Right atrium auricular region (tissue), 2 donors: ENCODE results near the gene MATCAP1. TPM values are rescaled to one million over a fixed set of nuclear protein-coding genes. Genes with fewer than 3 reads are reported as not detected.

ENCODE experiments used
- DNase-seq: peaks from one replicate; pipeline ENCODE4 v3.0.0-alpha.2; 2019; ENCODE audit warnings: low spot score
- H3K27ac ChIP-seq, 2 donors: fragments of 200-600 bp; sonication (generic); 1 replicate in 1 of 2; 2 replicates in 1 of 2; pipeline ENCODE4 v1.5.1; 2016 to 2019
- H3K27me3 ChIP-seq, 2 donors: fragments of 200-600 bp; sonication (generic); one replicate each; pipeline versions ENCODE4 v1.5.1 to v1.6.0; 2017 to 2019
- H3K36me3 ChIP-seq: fragments of 200-600 bp; sonication (generic); one replicate; pipeline ENCODE4 v1.5.1; 2016
- H3K4me1 ChIP-seq, 2 donors: fragments of 200-600 bp; sonication (generic); one replicate each; pipeline versions ENCODE4 v1.5.1 to v1.6.0; 2017 to 2019
- H3K4me3 ChIP-seq, 2 donors: fragments of 200-600 bp; sonication (generic); 1 replicate in 1 of 2; 2 replicates in 1 of 2; pipeline ENCODE4 v1.5.1; 2017 to 2019; ENCODE audit warnings: mild to moderate bottlenecking in 1 of 2, moderate library complexity in 1 of 2
- H3K9me3 ChIP-seq, 2 donors: fragments of 200-600 bp; sonication (generic); one replicate each; pipeline ENCODE4 v1.5.1; 2019
- CTCF ChIP-seq, 2 donors: fragments of 200-600 bp; sonication (generic); IDR thresholded peaks; one replicate each; pipeline ENCODE4 v1.5.1; 2019; ENCODE audit warnings: antibody characterized with exemption in 2 of 2
- total RNA-seq, 2 donors: library from RNA; depleted of rRNA; stranded (reverse); fragments of >200 nt; gene quantifications; one replicate each; pipeline ENCODE4 v1.1.0, GENCODE V29; 2016

The MATCAP1 gene
- total RNA-seq, 2 donors from 2014 or later = 4.2 to 7.8 TPM

GRCh38 chr16:67206129-67206837 lies 22.5 kb upstream of the MATCAP1 start:
- H3K36me3 ChIP-seq = no peaks in the 10 kb centered on the region
- no peaks in the 10 kb centered on the region for H3K4me1 ChIP-seq
- H3K4me3 ChIP-seq = no peak overlapping the region
- no peaks in the 10 kb centered on the region for H3K27me3 ChIP-seq
- no peak overlapping the region for H3K27ac ChIP-seq
- no peak for TF ChIP-seq CTCF (IDR thresholded peaks at IDR 0.05)
- H3K9me3 ChIP-seq = no peaks in the 10 kb centered on the region
- DNase-seq = no peak

- TF ChIP-seq CTCF (IDR thresholded peaks at IDR 0.05) = no peak
- Histone ChIP-seq H3K27ac (no peak overlapping the region), H3K27me3 (no peaks in the 10 kb centered on the region), H3K9me3 (no peaks in the 10 kb centered on the region), H3K36me3 (no peaks in the 10 kb centered on the region), H3K4me1 (peaks cover 0 to 9% of the 10 kb centered on the region in 2 donors), H3K4me3 (no peak overlapping the region)
- DNase-seq = no peak
Measured at GRCh38 chr16:67204076-67204475, 20.3 kb upstream of the MATCAP1 start.

- Histone ChIP-seq H3K9me3 (no peaks in the 10 kb centered on the region), H3K4me1 (peaks cover 0 to 18% of the 10 kb centered on the region in 2 donors), H3K4me3 (no peak overlapping the region), H3K27me3 (no peaks in the 10 kb centered on the region), H3K27ac (no peak overlapping the region), H3K36me3 (peaks cover 3% of the 10 kb centered on the region)
- no peak for DNase-seq
- no peak for TF ChIP-seq CTCF (IDR thresholded peaks at IDR 0.05)
Measured at GRCh38 chr16:67202956-67203493, 19.3 kb upstream of the MATCAP1 start.

GRCh38 chr16:67202426-67202825 lies 18.7 kb upstream of the MATCAP1 start:
- Histone ChIP-seq H3K4me3 (no peak overlapping the region), H3K4me1 (peaks cover 0 to 22% of the 10 kb centered on the region in 2 donors), H3K9me3 (no peaks in the 10 kb centered on the region), H3K27me3 (no peaks in the 10 kb centered on the region), H3K27ac (no peak overlapping the region), H3K36me3 (peaks cover 9% of the 10 kb centered on the region)
- DNase-seq = no peak
- no peak for TF ChIP-seq CTCF (IDR thresholded peaks at IDR 0.05)

GRCh38 chr16:67201411-67202345 lies 17.9 kb upstream of the MATCAP1 start:
- no peak overlapping the region for H3K4me3 ChIP-seq
- H3K36me3 ChIP-seq = peaks cover 16% of the 10 kb centered on the region
- no peaks in the 10 kb centered on the region for H3K27me3 ChIP-seq
- TF ChIP-seq CTCF (IDR thresholded peaks at IDR 0.05) = no peak
- H3K9me3 ChIP-seq = no peaks in the 10 kb centered on the region
- no peak overlapping the region for H3K27ac ChIP-seq
- peaks cover 0 to 22% of the 10 kb centered on the region in 2 donors for H3K4me1 ChIP-seq
- no peak for DNase-seq
